ENCODE measurements around the gene BCL6.

Gene BCL6

DNA sequence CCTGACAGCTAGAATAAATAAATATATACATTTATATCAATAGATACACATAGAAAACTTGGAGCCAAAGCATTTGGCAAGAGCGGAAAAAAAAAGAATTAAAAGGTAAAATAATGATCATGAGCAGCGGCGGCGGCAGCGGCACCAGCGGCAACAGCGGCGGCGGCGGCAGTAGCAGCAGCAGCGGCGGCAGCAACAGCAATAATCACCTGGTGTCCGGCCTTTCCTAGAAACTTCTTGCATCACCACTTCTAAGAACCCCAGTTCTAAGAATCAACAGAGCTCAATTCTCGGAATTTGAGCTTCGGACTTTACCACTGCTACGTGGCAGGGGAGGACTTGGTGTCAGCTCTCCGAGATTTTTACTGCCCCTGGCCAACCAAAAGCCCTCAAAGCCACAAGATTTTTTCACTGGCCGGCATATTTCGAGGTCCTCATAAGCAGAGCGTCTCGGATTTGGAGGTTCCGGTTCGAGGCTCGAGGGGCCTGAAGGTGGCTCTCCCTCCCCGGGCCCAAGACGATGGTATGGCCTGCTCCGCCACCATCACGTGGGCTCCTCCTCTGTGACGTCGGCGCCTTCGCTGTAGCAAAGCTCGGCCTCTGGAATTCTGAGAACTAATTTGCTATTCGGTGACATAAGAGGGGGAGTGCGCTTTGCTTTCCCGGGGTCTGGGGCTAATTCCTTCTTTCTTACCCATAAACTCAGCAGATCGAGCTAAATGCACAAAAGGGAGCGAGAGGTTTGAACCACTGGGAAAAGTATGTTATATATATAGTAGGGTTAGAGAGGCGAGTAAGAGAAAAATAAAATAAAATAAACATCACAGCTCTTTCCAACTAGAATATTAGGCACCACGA, at the start of gene BCL6:
Gene BCL6 (minus strand): TSS at position 268 of the 858 bp plus-strand sequence. CDS start 11,775 bp downstream, outside the sequence.
- DNase-seq (ENCODE audit: low read depth): peak; percentile 77

DNA sequence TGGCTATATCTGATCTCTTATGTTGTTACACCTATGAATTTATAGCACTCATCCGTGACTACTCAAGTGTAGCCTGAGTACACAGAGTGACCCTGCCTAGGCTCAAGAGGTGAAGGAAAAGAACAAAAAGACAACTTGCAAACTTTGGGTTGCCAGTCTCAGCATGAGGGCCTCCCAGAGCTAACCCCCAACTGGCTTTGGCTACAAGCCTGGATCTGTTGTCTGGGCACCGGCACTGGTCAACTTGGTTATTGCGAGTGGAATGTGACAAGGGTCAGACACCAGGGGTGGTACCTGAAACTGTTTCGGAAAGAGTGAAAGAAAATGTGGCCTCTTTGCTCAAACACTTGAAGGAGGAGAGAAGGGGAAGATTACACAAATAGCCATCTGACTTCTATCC, 49.5 kb upstream of the BCL6 start:
- no peak for DNase-seq (ENCODE audit: low read depth)

DNA sequence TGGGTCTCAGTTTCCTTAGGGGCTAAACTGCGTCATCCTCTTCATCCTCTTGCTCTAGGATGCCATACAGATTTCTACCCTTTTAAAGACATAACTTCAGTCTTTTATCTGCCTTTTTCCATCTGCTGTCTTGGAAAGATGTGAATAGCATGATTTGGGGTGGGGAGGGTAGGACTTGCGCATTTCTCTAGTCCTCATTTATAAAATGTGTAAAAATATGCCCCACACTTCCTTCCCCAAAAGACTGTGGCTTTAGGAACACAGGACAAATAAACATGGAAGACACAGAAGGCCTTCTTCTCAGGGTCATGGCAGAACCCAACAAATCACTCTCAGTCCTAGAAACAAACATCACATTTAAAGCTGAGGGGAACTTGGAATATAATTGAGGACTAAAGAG, 48.4 kb upstream of the BCL6 start:
- no peak for DNase-seq (ENCODE audit: low read depth)

DNA sequence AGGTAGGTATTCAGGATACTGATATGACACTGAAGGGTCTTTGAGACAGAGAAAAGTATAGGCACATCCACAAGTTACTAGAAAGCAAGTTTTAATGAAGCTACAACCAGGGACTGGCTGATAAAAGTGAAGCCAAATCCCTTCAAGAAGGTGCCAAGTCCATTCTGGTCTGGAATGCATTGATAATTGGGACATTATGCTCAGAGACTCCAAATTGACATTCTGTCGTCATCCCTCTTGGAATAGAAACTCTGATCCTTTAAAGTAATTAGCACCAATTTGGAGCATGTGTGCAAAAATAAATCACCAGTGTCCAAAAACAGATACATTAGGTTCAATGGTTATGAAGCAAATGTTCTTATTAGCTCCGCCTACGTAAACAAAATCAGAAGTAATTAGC, 47.3 kb upstream of the BCL6 start:
- DNase-seq (ENCODE audit: low read depth): no peak

DNA sequence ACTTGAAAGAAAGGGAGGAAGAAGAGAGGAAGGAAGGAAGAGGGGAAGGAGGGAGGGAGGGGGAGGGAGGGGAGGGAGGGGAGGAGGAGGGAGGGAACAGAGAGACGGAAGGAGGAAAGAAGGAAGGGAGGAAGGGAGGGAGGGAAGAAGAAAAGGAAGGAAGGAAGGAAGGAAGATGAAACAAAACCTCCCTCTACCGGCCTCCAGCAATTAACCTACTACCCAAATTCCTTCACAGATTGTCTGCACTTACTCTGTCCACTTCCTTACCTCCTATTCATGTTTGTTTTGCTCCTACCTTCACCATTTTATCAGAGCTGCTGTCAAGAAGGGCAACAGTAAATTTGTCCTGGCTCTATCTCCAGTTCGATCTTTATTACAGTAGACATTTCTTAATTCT, 44.6 kb upstream of the BCL6 start:
- no peak for DNase-seq (ENCODE audit: low read depth)

DNA sequence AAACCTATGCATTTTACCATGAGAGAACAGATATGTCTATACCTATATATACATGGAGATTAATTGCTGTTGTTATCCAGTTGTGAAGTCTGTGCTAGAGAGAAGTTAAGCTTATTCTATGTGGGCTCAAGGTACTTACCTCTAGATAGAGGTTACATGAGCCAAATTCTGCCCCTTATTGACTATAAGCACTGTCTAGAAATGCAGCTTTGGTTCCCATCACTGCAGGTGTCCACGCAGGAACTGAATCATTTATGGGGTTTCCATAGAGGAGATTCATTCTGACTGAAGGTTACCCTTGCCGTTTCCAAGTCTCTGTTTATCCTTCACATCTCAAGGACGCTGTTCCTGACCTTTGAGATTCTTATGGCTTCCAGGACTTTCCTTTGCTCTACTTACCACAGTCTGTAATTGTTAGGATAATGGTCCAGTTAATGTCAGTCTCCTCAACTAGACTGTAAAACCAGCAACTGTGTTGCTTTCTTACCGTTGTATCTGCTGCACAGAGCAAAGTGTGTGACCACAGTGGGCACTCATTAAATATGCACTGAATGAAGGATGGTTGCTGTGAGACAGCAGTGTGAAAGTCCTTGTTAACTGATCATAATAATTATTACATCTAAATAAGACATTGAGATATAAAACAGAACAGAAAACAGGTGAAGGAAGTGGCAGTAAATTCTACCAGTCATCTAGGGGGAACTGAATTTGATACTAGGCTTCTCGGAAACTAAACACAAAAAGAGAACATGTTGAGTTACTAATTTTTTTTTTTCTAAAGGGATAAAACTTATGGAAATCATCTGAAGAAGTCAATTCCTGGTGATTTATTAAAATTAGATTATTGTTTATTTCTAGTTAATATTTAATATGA, 44.0 kb upstream of the BCL6 start:
- no peak for DNase-seq (ENCODE audit: low read depth)

DNA sequence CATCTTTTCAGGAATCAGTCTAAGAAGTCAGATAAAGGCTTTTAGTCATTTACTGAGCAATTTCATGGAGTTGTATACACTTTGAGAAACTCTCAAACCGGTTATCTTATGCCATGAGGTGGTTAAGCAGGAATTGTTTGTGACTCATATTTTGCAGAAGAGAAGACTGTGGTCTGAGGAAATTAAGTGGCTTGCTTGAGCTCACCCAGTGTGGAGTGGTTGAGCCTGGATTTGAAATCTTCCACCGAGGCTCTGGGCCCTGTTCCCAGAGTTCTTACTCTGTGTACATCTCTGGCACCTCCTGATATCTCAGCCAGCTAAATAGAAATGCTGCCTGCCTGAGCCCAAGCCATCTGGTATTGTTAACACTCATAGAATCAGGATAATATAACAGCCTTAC, 37.8 kb upstream of the BCL6 start:
- DNase-seq (ENCODE audit: low read depth): no peak

DNA sequence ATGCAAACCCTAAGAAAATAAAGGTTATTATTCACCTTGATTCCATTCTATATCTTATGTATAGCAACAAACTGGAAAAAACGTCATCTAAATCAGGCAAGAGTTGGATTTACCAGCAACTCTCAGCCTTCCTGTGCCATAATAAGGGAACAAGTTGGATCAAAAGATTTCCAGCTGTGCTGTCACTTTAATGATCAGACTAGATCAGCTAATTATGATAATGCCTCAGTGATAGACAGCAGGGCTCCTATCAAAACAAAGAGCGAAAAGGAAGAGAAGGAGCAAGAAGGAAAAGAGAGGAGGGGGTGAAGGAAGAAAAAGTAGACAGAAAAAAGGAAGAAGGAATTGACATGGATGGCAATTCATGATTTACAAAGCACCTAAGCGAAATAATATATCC, 36.7 kb upstream of the BCL6 start:
- no peak for DNase-seq (ENCODE audit: low read depth)

DNA sequence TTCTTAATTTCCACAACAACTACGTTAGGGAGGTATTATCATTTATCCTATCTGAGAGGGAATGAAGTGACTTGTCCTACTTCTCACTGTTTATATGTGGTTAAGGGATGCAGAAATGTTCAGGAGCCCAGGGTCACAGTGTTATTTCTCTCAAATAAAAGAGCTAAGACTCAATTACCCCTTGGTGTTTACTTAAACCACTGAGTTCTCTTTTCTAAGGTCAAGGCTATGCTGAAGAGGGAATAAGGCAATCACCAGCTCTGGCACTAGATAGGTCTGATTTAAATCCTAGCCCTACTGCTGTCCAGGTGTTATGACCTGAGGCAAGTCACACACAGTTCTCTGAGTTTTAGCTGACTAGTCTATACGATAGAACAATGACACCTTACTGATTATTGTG, 35.7 kb upstream of the BCL6 start:
- DNase-seq (ENCODE audit: low read depth): no peak

DNA sequence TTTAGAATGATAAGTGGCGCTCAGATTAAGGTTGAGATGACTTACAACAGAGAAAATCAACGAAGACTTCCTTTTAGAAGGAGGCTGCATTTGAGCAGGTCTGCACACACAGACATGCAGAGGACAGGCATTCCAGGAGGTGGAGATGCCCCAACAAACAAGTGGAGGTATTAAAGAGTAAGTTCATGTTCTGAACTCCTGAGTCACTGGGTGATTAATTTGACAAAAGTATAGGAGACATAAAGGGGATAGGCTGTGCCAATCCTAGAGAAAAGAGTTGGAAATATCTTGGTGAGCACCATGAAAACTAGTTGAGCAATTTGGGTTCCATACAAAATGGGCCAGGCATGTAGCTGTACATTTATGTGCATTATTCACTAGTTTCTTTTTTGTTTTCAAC, 33.5 kb upstream of the BCL6 start:
- no peak for DNase-seq (ENCODE audit: low read depth)

DNA sequence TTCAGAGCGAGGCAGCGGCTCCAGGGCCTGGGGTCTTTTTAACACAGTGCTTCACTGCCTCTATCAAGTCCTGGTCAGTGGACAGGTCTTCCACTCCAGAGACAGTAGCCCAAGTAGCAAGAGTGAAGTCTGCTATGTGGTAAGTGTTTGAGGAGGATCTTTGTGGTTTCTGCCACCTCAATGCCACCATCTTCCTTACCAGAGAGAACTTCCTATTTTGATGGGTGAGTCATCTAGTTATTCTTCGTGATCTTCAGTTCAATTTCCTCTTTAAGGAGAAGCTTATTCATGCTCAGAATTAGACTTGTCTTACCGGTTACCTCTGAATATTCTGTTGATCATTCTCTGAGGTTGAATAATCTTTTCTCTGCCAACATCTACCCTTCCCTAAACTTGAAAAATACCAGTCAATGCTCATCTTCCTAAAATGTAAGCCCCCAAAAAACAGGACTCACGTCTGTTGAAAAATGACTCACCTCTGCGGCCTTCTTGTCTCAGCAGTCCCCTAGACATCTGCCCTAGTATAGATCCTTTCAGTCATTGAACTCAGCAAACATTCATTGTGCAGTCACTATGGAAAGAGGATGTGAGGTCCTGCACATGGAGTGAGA, 32.2 kb upstream of the BCL6 start:
- DNase-seq (ENCODE audit: low read depth): peak; percentile 10

DNA sequence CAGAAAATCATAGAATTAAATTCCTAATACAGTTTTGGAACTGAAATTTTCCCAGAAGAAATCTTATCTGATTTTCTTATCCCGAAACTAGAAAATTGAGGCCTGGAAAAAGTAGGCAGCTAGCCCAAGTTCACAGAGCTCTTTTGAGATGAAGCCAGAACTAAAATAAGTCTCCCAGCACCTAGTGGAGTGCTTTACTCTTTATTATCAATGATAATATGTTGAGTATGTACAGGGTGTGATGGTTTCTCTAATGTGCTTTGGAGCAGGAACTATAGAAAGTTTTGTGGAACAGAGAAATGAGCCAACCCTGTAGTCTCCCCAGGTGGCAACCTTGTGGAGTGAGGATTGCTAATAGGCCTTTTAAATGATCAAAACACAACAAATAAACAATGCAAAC, 30.3 kb upstream of the BCL6 start:
- DNase-seq (ENCODE audit: low read depth): no peak

DNA sequence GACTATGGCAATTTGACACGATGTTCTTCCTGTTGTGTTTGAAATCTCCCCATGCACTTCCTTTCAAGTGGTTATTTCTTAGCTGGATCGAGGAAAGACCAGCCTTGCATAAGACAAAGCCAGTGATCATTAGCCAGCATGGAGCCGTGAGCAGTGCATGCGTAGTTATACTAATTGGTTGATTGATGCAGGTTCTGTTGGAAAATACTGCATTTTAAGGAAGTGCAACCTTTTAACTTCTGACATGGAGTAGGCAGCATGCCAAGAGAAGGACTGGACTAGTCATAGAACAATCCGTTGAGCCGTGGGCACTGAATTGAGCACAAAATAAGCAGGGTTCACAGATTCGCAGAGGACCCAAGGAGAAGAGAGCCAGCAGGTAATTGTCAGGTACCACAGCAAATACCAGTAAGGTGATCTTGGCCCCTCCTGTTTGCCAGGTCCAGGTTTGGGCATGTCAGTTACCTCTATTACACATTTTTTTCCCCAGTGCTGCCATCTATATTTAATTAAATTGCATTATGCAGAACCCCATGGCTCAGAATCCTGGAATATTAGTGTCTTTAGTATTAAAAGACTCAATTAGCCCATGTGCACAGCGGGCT, 29.0 kb upstream of the BCL6 start:
- no peak for DNase-seq (ENCODE audit: low read depth)

DNA sequence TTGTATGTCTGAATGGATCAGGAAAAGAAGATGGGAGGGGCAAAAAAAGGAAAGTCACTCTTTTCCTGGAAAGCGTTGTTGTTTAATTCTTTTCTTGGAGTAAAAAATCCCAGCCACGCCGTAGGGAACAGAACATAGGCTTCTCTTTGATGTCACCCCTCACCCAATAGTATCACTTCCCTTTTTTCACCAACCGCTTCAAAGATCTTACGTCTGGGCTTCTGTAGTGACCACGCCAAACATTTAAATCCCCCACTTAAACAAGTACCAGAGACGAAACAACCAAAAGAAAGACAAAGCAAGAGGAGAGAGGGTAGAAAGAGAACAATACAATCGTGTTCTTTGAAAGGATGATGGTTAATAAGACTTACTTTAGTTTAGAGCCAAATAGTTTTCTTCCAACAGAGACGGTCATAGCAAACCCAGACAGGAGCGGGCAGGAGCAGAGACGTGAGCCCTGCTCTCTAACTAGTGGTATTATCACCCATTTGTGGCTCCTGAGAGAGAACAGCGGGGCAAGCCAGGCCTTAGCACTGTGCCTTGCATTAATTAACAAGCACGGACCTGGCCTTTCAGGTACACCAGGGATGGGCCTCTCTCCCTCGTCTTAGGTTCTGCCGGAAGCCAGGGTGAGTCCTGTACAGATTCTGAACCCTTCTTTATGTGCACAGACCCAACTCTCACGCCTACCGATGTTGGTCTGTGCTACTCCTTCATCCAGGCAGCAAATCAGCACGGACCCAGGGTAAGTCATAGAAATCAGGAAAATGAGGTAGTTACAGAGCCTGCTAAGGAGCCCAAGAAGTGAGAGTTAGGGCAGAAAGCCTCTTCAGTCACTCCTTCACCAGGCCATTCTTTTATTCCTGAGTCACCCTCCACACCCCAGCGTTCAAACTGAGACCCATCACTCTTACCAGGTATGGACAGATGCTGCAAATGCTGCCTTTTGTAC, 28.2 kb upstream of the BCL6 start:
- DNase-seq (ENCODE audit: low read depth): no peak

DNA sequence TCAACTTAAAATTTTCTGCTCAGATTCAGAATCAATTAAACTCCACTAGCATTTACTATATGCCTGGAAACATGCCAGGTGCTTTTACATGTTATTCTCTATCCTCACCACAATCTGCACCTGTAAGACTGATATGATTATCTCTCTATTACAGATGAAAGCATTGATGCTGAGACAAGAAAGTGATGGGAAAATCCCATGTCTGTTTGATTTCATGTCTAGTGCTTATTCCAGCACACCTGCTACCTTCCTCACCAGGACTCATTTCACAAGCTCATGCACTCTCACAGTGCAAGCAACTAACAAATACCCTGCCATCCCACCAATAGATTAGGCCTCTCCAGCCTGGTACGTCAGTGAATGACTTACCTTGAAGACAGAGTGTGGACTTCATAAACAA, 25.0 kb upstream of the BCL6 start:
- no peak for DNase-seq (ENCODE audit: low read depth)

DNA sequence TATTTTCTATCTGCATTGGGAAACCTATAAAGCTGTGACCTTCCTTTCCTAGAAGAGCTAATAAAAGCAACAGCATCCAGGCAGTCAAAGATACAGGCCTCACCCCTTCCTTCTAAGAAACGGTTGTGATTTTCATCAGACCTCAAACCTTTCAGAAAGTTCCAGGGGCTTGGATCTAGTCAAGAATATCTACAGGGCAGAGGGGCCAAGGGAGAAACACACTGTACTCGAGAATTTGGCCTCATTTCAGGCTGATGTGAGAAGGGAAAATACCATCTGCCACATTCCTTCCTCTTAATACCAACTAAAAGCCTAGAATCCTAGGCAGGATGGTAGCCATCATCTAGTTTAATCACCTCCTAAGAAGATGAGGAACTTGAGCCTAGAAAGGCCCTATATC, 24.5 kb upstream of the BCL6 start:
- DNase-seq (ENCODE audit: low read depth): no peak

DNA sequence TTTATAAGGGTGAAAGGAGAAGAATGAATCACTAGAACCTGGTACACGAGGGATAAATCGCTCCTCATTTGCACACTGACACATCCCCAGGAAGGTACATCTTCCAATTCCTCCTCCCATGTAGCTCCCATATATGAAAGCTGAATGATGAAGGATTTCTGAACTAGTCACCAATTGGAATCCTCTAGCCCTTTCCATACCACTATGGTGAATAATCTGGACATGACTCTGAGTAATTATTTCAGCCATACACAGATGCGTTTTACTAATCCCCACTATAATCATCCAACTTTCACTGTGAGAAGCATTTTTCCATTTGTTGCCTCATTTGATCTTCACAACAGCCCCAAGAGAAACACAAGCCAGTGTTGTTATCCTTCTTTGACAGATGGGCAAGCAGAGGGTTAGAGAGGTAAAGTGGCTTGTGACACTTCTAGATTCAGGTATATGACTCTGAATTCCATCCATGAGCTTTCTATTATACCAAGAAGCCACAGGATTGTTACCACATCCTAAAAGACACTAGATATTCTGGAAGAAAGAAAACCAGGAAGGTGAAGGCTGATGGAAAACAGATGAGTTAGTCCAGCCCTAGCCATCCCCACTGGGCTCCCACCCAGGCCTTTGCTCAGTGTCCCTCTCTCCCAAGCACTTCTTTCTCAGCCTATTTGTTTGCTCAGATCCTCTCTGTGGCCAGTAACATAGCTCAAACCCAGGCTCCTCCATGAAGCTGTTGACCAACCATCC, 22.2 kb upstream of the BCL6 start:
- no peak for DNase-seq (ENCODE audit: low read depth)

DNA sequence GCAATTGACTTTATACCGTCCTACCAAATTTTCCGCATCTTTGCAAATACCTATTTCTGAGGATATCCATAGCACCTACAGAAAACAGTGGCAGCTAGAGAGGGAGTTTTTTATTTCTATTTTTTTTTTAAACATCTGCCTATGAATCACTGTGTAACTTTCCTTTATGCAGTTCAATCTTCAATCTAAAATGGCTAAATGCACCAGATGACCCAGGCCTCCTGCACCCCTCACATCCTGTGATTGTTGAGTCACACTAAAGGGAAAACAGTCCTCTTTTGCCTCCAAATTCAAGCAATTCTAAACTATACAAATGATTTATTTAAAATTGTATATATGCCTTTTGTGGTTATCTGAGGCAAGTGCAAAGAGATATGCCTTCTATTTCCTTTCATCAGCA, 20.1 kb upstream of the BCL6 start:
- no peak for DNase-seq (ENCODE audit: low read depth)

DNA sequence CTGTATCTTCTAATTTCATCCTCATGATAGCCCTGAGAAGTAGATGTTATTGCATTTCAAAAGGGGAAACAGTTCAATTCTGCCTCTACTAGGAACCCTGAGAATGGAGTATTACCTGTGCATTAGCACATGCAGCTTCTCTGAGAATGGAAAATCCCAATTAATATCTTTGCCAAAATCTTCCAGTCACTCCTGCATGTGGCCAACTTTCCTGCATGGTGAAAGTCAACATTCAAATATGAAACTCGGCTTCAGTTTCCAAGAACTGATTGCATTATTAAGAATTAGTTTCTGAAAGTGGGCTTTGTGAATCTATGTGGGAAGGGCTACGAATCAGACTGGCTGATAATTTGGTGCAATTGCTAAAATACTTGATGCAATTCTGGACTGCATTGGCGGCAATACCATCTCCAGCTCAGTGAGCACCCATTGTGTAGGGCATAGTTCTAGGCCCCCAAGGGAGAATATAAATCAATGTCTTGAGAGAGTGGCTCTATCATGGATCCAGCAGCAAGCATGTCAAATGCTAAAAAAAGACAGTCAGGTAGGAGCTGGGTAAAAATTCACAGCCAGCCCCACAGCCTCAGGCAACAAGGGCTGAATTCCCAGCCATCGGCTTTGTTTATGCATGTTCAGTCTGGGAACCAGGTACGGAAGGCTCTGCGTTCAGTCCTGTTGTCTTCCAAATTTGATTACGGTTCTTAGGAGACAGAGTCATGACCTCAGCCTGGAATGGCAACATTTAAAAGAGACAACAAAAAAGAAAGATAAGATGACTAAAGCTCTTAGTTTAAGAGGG, 18.8 kb upstream of the BCL6 start:
- DNase-seq (ENCODE audit: low read depth): no peak

DNA sequence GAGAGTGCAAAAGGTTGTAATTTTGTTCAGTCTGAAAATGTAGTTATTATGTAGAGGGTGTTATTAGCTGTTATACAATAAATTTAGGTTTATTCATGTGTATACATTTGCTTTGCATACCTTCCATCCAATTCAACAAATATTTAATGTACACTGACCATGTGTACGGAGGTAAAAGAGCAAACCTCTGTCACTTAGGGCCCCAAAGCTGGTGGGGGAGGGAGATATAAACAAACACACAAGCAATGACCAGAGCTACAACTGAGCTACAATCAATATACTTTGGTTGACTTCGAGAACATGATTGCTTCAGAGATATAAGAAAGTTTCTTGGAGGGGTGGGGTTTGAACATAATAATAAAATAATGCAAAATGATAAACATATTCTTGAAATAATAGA, 17.5 kb upstream of the BCL6 start:
- no peak for DNase-seq (ENCODE audit: low read depth)
